22Rv1 (cell line): ENCODE results near the gene GREB1L.

Source experiments
- H3K27ac ChIP-seq: fragments of 450-650 bp; 2 replicates; pipeline ENCODE4 v1.5.1; 2017
- CTCF ChIP-seq: fragments of 450-650 bp; IDR thresholded peaks from 2 replicates; pipeline ENCODE4 v1.5.1; 2017; ENCODE audit warnings: mild to moderate bottlenecking
- ZFX ChIP-seq: fragments of 450-650 bp; IDR thresholded peaks from 2 replicates; pipeline ENCODE4 v1.6.1; 2017; ENCODE audit warnings: antibody characterized with exemption, borderline replicate concordance

GREB1L gene

DNA sequence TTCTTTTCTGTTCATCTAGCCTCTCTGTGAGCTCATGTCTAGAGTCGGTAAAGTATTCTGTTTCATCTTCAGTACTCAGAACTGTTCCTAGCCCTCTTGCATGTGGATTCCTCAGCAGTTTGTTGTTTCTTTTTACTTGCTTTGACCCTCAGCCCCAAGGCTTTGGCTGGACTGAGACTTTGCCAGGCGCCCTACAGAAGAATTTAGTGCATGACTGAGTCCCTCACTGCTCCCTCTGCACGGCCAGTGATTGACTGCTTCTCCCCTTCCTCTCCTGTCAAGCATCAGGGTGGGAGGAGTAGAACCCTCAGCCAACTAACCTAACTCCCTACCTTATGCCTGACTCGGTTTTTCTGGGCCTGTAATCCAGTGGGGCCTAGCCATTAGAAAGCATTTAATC, 248.7 kb downstream of the GREB1L start:
- no peak for TF ChIP-seq CTCF
- no peak for TF ChIP-seq ZFX
- no peak overlapping the region for H3K27ac ChIP-seq

- H3K27ac ChIP-seq: no peak overlapping the region
- TF ChIP-seq CTCF (no peak), ZFX (no peak)
Measured at GRCh38 chr18:21496277-21496835, 254.3 kb downstream of the GREB1L start.

DNA sequence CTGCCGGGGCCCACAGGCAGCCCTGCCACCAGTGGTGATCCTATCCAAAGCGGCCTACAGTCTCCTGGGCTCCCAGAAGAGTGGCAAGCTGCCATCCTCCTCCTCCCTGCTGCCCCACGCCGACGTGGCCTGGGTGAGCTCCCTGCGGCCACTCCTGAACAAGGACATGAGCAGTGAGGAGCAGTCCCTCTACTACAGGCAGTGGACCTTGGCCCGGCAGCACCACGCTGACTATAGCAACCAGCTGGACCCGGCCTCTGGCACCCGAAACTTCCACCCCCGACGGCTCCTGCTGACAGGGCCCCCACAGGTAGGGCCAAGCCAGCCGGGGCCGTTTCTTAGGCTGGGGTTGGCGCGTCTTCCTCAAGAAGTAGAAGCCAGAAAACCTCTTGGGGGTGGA, 258.0 kb downstream of the GREB1L start:
- no peak overlapping the region for H3K27ac ChIP-seq
- TF ChIP-seq ZFX (no peak), CTCF (no peak)

- TF ChIP-seq CTCF: no peak
- TF ChIP-seq ZFX: no peak
- no peak overlapping the region for H3K27ac ChIP-seq
Measured at GRCh38 chr18:21502661-21503060, 260.6 kb downstream of the GREB1L start.

DNA sequence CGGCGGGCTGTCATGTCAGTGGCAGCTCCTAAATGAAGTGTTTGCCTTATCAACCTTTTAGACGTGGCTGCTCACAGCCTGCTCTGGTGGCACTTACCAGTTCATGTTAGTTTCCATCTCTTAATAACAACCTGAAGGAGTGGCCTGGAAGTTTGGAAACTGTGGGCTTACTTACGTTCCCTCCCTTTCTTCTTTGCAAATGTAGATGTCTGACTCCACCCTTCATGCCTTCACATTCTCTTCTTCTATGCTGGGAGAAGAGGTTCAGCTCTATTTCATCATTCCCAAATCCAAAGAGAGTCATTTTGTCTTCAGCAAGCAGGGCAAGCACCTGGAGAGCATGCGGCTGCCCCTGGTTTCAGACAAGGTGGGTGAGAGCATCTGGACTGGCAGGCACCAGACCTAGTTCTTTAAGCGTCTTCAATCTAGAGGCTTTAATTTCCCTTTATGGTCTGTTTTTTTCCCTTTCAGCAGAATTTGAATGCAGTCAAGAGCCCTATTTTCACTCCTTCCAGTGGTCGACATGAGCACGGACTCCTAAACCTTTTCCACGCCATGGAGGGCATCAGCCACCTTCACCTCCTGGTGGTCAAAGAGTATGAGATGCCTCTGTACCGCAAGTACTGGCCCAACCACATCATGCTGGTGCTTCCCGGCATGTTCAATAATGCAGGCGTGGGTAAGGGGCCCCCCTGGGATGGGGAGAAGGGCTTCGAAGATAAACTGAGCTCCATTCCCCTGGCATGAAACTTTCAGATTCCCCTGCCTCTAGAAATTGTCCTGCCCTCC, 266.1 kb downstream of the GREB1L start:
- H3K27ac ChIP-seq: no peak overlapping the region

GRCh38 chr18:21509062-21509461, 267.0 kb downstream of the GREB1L start:
- no peak for TF ChIP-seq CTCF
- TF ChIP-seq ZFX: no peak
- no peak overlapping the region for H3K27ac ChIP-seq

More for the DNA sequence above, 266.1 kb downstream of the GREB1L start:
- TF ChIP-seq CTCF: no peak
- TF ChIP-seq ZFX: no peak

DNA sequence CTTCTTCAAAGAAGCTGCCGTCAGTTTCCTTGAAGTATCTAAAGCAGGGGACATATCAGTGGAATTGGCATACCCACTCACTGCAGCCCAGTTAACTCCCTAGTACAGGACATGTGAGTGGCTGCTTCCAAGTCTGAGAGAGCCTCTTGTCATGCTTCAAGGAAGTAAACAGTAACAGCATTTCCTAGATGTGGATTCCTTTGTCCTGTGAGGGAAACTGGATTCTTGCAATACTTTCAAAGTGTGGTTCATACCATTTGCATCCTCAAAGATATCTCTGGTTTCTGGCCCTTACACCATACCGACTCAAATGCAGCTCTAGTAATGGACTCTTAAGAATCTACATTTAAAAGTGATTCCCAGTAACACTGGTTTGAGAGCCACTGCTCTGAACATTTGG, 271.3 kb downstream of the GREB1L start:
- no peak overlapping the region for H3K27ac ChIP-seq
- TF ChIP-seq CTCF (no peak), ZFX (no peak)
